LHCN-M2 (cell line): ENCODE results near the gene LY86. TPM values are rescaled to one million over a fixed set of nuclear protein-coding genes. Genes with fewer than 3 reads are reported as not detected.

Experiments used
- DNase-seq: peaks from one replicate; pipeline ENCODE4 v3.0.0-alpha.2; 2012; ENCODE audit warnings: low read depth
- total RNA-seq: library from RNA; depleted of rRNA; stranded (reverse); fragments of >200 nt; gene quantifications from 2 replicates; pipeline ENCODE4 v1.2.3, GENCODE V29; 2014

The LY86 gene
- total RNA-seq, 1 experiment from 2014 or later = not detected

- DNase-seq = no peak
These were observed 17.4 kb upstream of the LY86 start for GRCh38 chr6:6570929-6571671.

- DNase-seq = no peak
These were observed 13.4 kb upstream of the LY86 start for GRCh38 chr6:6575143-6575542.

- DNase-seq = no peak
These were observed 10.8 kb upstream of the LY86 start for GRCh38 chr6:6577735-6578134.

GRCh38 chr6:6579281-6579680, 9.2 kb upstream of the LY86 start:
- no peak for DNase-seq

- DNase-seq = no peak
These were observed 8.2 kb upstream of the LY86 start for GRCh38 chr6:6580225-6580856.

- no peak for DNase-seq
These were observed 7.5 kb upstream of the LY86 start for GRCh38 chr6:6581054-6581453.

GRCh38 chr6:6582131-6582530, 6.4 kb upstream of the LY86 start:
- no peak for DNase-seq

GRCh38 chr6:6583836-6584235, 4.7 kb upstream of the LY86 start:
- DNase-seq = no peak

- DNase-seq = no peak
These were observed 4.1 kb upstream of the LY86 start for GRCh38 chr6:6584310-6585002.

GRCh38 chr6:6585003-6585311, 3.6 kb upstream of the LY86 start:
- no peak for DNase-seq

GRCh38 chr6:6586167-6586566, 2.4 kb upstream of the LY86 start:
- no peak for DNase-seq

- no peak for DNase-seq
These were observed 1.6 kb upstream of the LY86 start for GRCh38 chr6:6586671-6587526.

- no peak for DNase-seq
These were observed 840 bp upstream of the LY86 start for GRCh38 chr6:6587696-6588063.

- no peak for DNase-seq
These were observed 597 bp downstream of the LY86 start for GRCh38 chr6:6588924-6589709.

- DNase-seq = no peak
These were observed 2.0 kb downstream of the LY86 start for GRCh38 chr6:6590530-6590929.

GRCh38 chr6:6591778-6592465, 3.4 kb downstream of the LY86 start:
- DNase-seq = no peak

- DNase-seq = no peak
These were observed 4.4 kb downstream of the LY86 start for GRCh38 chr6:6592826-6593475.

- no peak for DNase-seq
These were observed 5.4 kb downstream of the LY86 start for GRCh38 chr6:6593867-6594468.

GRCh38 chr6:6595025-6595424, 6.5 kb downstream of the LY86 start:
- DNase-seq = no peak

GRCh38 chr6:6595952-6596351, 7.4 kb downstream of the LY86 start:
- no peak for DNase-seq
